Activated naive CD8-positive, alpha-beta T cell treated with anti-CD3 and anti-CD28 coated beads, Interleukin-2, amount 50 U/mL, for 24 hours (primary cell): Measurements from ENCODE around the gene UCN.
A peak's percentile ranks its signal among the peaks of the same experiment; 100 is the strongest.
"Not testable (repeated sequence)": the region's sequence is repeated elsewhere in the genome, so short reads cannot be mapped to it uniquely, and the experiment has no call there.

ENCODE experiments used
- ATAC-seq: fragments of 150-1000 bp; cut with Tn5 transposase; one replicate; pipeline ENCODE4 v1.10.0; 2021
- DNase-seq: peaks from one replicate; pipeline ENCODE4 v3.0.0; 2021
- H3K27ac Mint-ChIP-seq: one replicate; pipeline ENCODE4 v1.8.0; 2021; ENCODE audit warnings: mild to moderate bottlenecking, mixed read lengths
- H3K27me3 Mint-ChIP-seq: one replicate; pipeline ENCODE4 v1.8.0; 2021; ENCODE audit warnings: mixed read lengths
- H3K36me3 Mint-ChIP-seq: one replicate; pipeline ENCODE4 v1.8.0; 2021; ENCODE audit warnings: low read depth, mixed read lengths
- H3K4me1 Mint-ChIP-seq: one replicate; pipeline ENCODE4 v1.8.0; 2021; ENCODE audit warnings: mixed read lengths
- H3K4me3 Mint-ChIP-seq: one replicate; pipeline ENCODE4 v1.8.0; 2021; ENCODE audit warnings: mild to moderate bottlenecking, moderate library complexity, mixed read lengths
- H3K9me3 Mint-ChIP-seq: one replicate; pipeline ENCODE4 v1.8.0; 2021; ENCODE audit warnings: mixed read lengths

Gene UCN

GRCh38 chr2:27308359-27308881, at the start of gene UCN:
UCN (minus strand) TSS chr2:27308445; CDS start chr2:27307895, 550 bp downstream.
- DNase-seq (no peak), ATAC-seq (no peak)
- Mint-ChIP-seq H3K4me1 (peaks cover 9% of the 10 kb centered on the region), H3K9me3 (no peaks in the 10 kb centered on the region), H3K4me3 (peak within 1 kb of the TSS; percentile 26), H3K27ac (no peak within 1 kb of the TSS), H3K36me3 (peaks cover 14% of the 10 kb centered on the region), H3K27me3 (peaks cover 15% of the 10 kb centered on the region)

- Mint-ChIP-seq H3K4me3 (peak within 1 kb of the TSS; percentile 96), H3K27me3 (no peaks in the 10 kb centered on the region), H3K36me3 (peaks cover 18% of the 10 kb centered on the region), H3K9me3 (no peaks in the 10 kb centered on the region), H3K27ac (peak within 1 kb of the TSS; percentile 99), H3K4me1 (peaks cover 55% of the 10 kb centered on the region)
- DNase-seq (peak; percentile 90), ATAC-seq (peak; percentile 87)
Measured at GRCh38 chr2:27356382-27357181, 48.3 kb upstream of the UCN start, which contains the start of gene GTF3C2. GTF3C2 (minus strand) TSS chr2:27356764; CDS start chr2:27343554, 13,210 bp downstream.

GRCh38 chr2:27356056-27356381, 47.8 kb upstream of the UCN start:
- peak; percentile 40 for ATAC-seq
- Mint-ChIP-seq H3K9me3 (no peaks in the 10 kb centered on the region), H3K36me3 (peaks cover 16% of the 10 kb centered on the region), H3K27ac (peak overlapping the region; percentile 99), H3K4me1 (peaks cover 59% of the 10 kb centered on the region), H3K27me3 (no peaks in the 10 kb centered on the region), H3K4me3 (peak overlapping the region; percentile 96)
- DNase-seq = peak; percentile 72

GRCh38 chr2:27354597-27354927, 46.3 kb upstream of the UCN start:
- ATAC-seq = no peak
- no peak overlapping the region for H3K27ac Mint-ChIP-seq

GRCh38 chr2:27353762-27354596, 45.7 kb upstream of the UCN start:
- no peaks in the 10 kb centered on the region for H3K27me3 Mint-ChIP-seq
- ATAC-seq = no peak
- H3K9me3 Mint-ChIP-seq = no peaks in the 10 kb centered on the region
- H3K4me3 Mint-ChIP-seq = peak overlapping the region; percentile 96
- H3K36me3 Mint-ChIP-seq = peaks cover 18% of the 10 kb centered on the region
- H3K4me1 Mint-ChIP-seq = peaks cover 68% of the 10 kb centered on the region
- peak overlapping the region; percentile 13 for H3K27ac Mint-ChIP-seq
- no peak for DNase-seq

More at GRCh38 chr2:27354597-27354927, 46.3 kb upstream of the UCN start:
- Mint-ChIP-seq H3K27me3 (no peaks in the 10 kb centered on the region), H3K9me3 (no peaks in the 10 kb centered on the region), H3K4me3 (peak overlapping the region; percentile 96), H3K36me3 (peaks cover 16% of the 10 kb centered on the region), H3K4me1 (peaks cover 66% of the 10 kb centered on the region)
- DNase-seq = no peak

GRCh38 chr2:27353386-27353761, 45.1 kb upstream of the UCN start:
- not testable (repeated sequence) for H3K27ac Mint-ChIP-seq, ATAC-seq, H3K27me3 Mint-ChIP-seq, H3K9me3 Mint-ChIP-seq, DNase-seq
- Mint-ChIP-seq H3K4me1 (peaks cover 65% of the 10 kb centered on the region), H3K36me3 (peaks cover 17% of the 10 kb centered on the region), H3K4me3 (peak overlapping the region; percentile 28)

GRCh38 chr2:27351802-27352598, 43.8 kb upstream of the UCN start:
- DNase-seq (no peak), ATAC-seq (peak; percentile 49)
- Mint-ChIP-seq H3K27me3 (no peaks in the 10 kb centered on the region), H3K27ac (peak overlapping the region; percentile 0), H3K4me3 (peak overlapping the region; percentile 1), H3K4me1 (peaks cover 60% of the 10 kb centered on the region), H3K36me3 (peaks cover 18% of the 10 kb centered on the region), H3K9me3 (no peaks in the 10 kb centered on the region)

GRCh38 chr2:27350106-27350693, 42.0 kb upstream of the UCN start:
- no peaks in the 10 kb centered on the region for H3K27me3 Mint-ChIP-seq
- no peak overlapping the region for H3K27ac Mint-ChIP-seq
- peaks cover 14% of the 10 kb centered on the region for H3K36me3 Mint-ChIP-seq
- H3K4me1 Mint-ChIP-seq = peaks cover 47% of the 10 kb centered on the region
- ATAC-seq = no peak
- H3K4me3 Mint-ChIP-seq = no peak overlapping the region
- DNase-seq = no peak
- no peaks in the 10 kb centered on the region for H3K9me3 Mint-ChIP-seq

- H3K4me1 Mint-ChIP-seq = peaks cover 28% of the 10 kb centered on the region
- no peak overlapping the region for H3K27ac Mint-ChIP-seq
- no peak overlapping the region for H3K4me3 Mint-ChIP-seq
- no peak for ATAC-seq
- H3K36me3 Mint-ChIP-seq = peaks cover 17% of the 10 kb centered on the region
- no peaks in the 10 kb centered on the region for H3K27me3 Mint-ChIP-seq
- no peaks in the 10 kb centered on the region for H3K9me3 Mint-ChIP-seq
- DNase-seq = no peak
Measured at GRCh38 chr2:27347641-27348040, 39.4 kb upstream of the UCN start.

GRCh38 chr2:27336173-27336572, 27.9 kb upstream of the UCN start:
- DNase-seq = no peak
- no peak for ATAC-seq
- Mint-ChIP-seq H3K27ac (no peak overlapping the region), H3K9me3 (no peaks in the 10 kb centered on the region), H3K4me3 (no peak overlapping the region), H3K27me3 (no peaks in the 10 kb centered on the region), H3K36me3 (peaks cover 32% of the 10 kb centered on the region), H3K4me1 (no peaks in the 10 kb centered on the region)

- peaks cover 31% of the 10 kb centered on the region for H3K36me3 Mint-ChIP-seq
- H3K9me3 Mint-ChIP-seq = no peaks in the 10 kb centered on the region
- no peak for ATAC-seq
- DNase-seq = no peak
- no peaks in the 10 kb centered on the region for H3K4me1 Mint-ChIP-seq
- no peak overlapping the region for H3K4me3 Mint-ChIP-seq
- no peak overlapping the region for H3K27ac Mint-ChIP-seq
- H3K27me3 Mint-ChIP-seq = no peaks in the 10 kb centered on the region
Measured at GRCh38 chr2:27335311-27335710, 27.1 kb upstream of the UCN start.

- Mint-ChIP-seq H3K36me3 (peaks cover 24% of the 10 kb centered on the region), H3K27ac (peak overlapping the region; percentile 1), H3K27me3 (no peaks in the 10 kb centered on the region), H3K4me1 (peaks cover 19% of the 10 kb centered on the region), H3K4me3 (no peak overlapping the region), H3K9me3 (no peaks in the 10 kb centered on the region)
- no peak for DNase-seq
- ATAC-seq = no peak
Measured at GRCh38 chr2:27324720-27325119, 16.5 kb upstream of the UCN start.

GRCh38 chr2:27323596-27324285, 15.5 kb upstream of the UCN start:
- DNase-seq (no peak), ATAC-seq (no peak)
- H3K4me3 Mint-ChIP-seq = peak overlapping the region; percentile 99
- H3K4me1 Mint-ChIP-seq = peaks cover 19% of the 10 kb centered on the region
- H3K9me3 Mint-ChIP-seq = no peaks in the 10 kb centered on the region
- H3K27me3 Mint-ChIP-seq = no peaks in the 10 kb centered on the region
- peaks cover 24% of the 10 kb centered on the region for H3K36me3 Mint-ChIP-seq
- peak overlapping the region; percentile 99 for H3K27ac Mint-ChIP-seq
